HG02884 (cell line): ENCODE measurements around the gene ZNF207.
"Not testable (repeated sequence)": the region's sequence is repeated elsewhere in the genome, so short reads cannot be mapped to it uniquely, and the experiment has no call there.

Experiments
- ATAC-seq: cut with Tn5 transposase; IDR thresholded peaks from one replicate; pipeline ENCODE4 v1.9.1; 2021; ENCODE audit warnings: mild to moderate bottlenecking, moderate library complexity; ENCODE audit not compliant: unreplicated experiment

ZNF207 gene

GRCh38 chr17:32385971-32386370 lies 36.0 kb downstream of the ZNF207 start:
- ATAC-seq = no peak

DNA sequence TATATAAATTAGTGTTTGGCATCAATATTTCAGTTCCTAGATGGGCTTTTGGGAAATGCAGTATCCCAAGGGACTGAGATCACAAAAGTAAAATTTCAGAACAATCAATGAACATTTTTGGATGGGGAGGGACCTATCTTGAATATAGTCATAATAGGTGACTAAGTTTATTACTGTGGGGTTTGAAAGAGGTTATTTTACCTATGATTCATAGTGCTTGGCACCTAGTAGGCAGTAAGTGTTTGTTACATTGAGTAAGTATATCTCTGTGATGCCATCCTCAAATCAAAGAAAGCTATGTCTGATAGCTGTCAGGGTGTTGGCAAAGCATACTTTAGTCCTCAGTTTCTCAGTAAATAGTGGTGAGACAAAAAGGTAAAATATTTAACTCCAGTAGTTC lies 36.9 kb downstream of the ZNF207 start:
- ATAC-seq = no peak

- not testable (repeated sequence) for ATAC-seq
These were observed 38.2 kb downstream of the ZNF207 start for GRCh38 chr17:32388128-32388527.

- no peak for ATAC-seq
These were observed 38.9 kb downstream of the ZNF207 start for GRCh38 chr17:32388613-32389459.

DNA sequence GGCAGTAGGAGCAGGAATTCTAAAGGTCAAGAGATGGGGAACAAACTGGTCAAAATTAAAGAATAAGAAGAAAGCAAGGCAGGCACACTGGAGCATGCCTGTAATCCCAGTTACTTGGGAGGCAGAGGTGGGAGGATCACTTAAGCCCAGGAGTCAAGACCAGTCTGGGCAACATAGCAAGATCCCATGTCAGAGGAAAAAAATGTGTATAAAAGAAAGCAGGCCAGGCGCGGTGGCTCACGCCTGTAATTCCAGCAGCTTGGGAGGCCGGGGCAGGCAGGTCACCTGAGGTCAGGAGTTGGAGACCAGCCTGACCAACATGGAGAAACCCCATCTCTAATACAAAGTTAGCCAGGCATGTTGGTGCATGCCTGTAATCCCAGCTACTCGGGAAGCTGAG lies 43.9 kb downstream of the ZNF207 start:
- ATAC-seq = no peak

DNA sequence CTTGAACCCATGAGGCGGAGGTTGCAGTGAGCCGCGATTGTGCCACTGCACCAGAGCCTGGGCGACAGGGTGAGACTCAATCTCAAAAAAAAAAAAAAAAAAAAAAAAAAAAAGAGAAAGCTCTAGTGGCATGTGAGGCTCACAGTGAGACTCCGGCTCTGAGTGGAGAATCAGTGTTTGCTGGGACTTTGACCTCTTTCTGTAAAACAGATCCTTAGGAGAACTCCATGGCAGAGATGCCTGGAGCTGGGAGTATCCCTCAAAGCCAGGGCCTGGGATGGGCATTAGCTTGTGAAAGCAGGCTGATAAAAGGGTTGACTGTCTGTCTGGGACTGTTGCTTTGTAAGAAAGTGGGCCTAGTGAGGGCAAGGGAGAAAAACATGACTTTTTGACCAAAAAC lies 46.4 kb downstream of the ZNF207 start:
- ATAC-seq = no peak

DNA sequence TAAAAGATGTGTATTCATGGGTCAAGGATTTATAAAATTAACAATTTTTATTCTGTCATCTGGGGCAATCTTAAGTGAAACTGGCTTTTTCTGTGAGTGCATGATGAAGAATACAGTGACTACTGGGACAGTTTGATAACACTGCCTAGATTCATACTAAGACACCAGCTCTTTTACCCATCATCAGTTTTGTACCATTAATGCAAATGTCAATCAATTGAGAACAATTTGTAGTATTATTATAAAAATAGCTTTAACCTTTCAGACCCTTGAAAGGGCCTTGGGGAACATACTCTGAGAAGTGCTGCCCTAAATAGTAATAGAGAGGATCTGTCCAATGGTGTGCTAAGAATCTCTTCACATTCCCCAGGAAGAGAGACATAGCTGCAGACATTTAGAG lies 49.0 kb downstream of the ZNF207 start:
- no peak for ATAC-seq

DNA sequence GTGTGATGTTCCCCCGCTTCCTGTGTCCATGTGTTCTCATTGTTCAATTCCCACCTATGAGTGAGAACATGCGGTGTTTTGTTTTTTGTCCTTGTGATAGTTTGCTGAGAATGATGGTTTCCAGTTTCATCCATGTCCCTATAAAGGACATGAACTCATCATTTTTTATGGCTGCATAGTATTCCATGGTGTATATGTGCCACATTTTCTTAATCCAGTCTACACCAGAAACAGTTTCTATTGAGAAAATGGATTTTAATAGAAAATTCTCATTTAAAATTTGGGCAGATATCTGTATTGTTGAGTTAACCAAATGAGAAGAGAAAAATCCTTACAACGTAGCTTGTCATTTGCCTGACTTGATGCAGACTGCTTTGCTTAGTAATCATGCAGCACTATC lies 60.1 kb downstream of the ZNF207 start:
- not testable (repeated sequence) for ATAC-seq

DNA sequence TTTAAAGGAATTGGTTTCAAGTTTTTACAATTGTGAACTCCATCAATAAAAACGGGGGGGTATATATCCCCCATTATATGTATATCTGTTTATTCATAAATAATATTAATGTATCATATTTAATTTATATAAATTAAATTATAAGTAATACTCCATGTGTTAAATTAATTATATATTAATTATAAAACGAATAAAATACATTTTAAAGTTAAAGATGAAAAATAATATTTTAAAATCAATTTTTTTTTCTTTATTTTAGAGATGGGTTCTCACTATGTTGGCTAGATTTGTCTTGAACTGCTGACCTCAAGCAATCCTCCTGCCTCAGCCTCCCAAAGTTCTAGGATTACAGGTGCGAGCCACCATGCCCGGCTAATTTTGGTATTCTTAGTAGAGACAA lies 76.9 kb downstream of the ZNF207 start:
- ATAC-seq = no peak

DNA sequence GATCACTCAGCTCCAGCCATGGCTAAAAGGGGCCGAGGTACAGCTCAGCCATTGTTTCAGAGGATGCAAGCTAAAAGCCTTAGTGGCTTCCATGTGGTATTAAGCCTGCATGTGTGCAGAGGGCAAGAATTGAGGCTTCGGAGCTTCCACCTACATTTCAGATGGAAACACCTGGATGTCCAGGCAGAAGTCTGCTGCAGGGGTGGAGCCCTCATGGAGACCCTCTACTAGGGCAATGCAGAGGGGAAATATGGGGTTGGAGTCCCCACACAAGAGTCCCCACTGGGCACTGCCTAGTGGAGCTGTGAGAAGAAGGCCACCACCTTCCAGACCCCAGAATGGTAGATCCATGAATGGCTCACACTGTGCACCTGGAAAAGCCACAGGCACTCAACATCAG lies 79.6 kb downstream of the ZNF207 start:
- no peak for ATAC-seq
